GM13976 (cell line): ENCODE measurements around the gene AFG1L.
"Not testable (repeated sequence)": the region's sequence is repeated elsewhere in the genome, so short reads cannot be mapped to it uniquely, and the experiment has no call there.

Source experiments
- DNase-seq: peaks from one replicate; pipeline ENCODE4 v3.0.0; 2012; ENCODE audit warnings: low spot score
- in situ Hi-C: fragments of 300-500 bp; cut with MboI; formaldehyde crosslinking; loops from one replicate; pipeline ENCODE4 v1.12.0; 2022; ENCODE audit warnings: low sequenced_read_pairs, mixed read lengths, inconsistent platforms; ENCODE audit not compliant: unreplicated experiment
- TF ChIP-seq, protein P1 (sequence below): IDR thresholded peaks from 2 replicates; pipeline ENCODE4 v1.5.1; 2012; ENCODE audit warnings: borderline replicate concordance, mild to moderate bottlenecking; ENCODE audit not compliant: insufficient read depth; ENCODE audit errors: extremely low read depth, missing control alignments, control extremely low read depth

Gene AFG1L

DNA sequence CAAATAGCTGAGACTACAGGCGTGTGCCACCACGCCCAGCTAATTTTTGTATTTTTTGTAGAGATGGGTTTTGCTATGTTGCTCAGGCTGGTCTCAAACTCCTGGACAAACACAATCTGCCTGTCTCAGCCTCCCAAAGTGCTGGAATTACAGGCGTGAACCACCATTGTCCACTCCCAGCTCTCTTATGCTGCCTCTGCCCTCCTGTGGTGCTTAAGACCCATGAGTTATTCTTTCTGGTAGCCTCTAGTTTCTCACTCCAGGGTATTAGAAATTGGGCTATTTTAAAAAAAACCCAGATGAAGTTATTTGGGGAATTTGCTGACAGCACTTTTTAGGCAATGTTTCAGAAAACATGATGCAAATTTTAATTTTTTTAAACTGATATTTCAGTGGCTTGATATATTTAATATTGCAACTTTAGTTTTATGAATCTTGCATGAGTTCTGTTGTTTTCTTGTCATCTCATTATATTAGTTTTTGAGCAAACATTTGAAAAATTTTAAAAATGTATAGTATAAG is 151.8 kb downstream of the AFG1L start:
- TF ChIP-seq, protein P1, sequence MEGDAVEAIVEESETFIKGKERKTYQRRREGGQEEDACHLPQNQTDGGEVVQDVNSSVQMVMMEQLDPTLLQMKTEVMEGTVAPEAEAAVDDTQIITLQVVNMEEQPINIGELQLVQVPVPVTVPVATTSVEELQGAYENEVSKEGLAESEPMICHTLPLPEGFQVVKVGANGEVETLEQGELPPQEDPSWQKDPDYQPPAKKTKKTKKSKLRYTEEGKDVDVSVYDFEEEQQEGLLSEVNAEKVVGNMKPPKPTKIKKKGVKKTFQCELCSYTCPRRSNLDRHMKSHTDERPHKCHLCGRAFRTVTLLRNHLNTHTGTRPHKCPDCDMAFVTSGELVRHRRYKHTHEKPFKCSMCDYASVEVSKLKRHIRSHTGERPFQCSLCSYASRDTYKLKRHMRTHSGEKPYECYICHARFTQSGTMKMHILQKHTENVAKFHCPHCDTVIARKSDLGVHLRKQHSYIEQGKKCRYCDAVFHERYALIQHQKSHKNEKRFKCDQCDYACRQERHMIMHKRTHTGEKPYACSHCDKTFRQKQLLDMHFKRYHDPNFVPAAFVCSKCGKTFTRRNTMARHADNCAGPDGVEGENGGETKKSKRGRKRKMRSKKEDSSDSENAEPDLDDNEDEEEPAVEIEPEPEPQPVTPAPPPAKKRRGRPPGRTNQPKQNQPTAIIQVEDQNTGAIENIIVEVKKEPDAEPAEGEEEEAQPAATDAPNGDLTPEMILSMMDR = no peak
- no peak for DNase-seq
- in situ Hi-C loops = no loop called here

DNA sequence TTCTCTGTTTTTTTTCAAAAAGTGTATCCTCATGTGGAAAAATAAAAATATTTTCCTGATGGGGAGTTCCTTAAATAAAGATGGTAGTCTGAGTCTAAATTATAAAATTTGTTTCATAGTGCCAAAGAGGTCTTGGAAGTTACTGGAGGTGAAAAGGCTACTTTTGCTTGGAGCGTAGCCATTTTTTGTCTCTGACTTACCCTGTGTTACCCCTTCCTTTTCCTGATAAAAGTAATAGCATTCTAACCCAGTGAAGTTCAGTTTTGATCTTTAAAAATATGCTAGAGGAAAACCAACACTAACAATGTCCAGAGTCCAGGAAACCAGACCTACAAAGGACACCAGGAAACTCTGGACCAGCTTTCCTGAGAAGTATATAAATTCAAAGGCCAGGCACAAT is 153.6 kb downstream of the AFG1L start:
- DNase-seq = no peak
- in situ Hi-C loops = no loop called here
- TF ChIP-seq, protein P1 = no peak

DNA sequence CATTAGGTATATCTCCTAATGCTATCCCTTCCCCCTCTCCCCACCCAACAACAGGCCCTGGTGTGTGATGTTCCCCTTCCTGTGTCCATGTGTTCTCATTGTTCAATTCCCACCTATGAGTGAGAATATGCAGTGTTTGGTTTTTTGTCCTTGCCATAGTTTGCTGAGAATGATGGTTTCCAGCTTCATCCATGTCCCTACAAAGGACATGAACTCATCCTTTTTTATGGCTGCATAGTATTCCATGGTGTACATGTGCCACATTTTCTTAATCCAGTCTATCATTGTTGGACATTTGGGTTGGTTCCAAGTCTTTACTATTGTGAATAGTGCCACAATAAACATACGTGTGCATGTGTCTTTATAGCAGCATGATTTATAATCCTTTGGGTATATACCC is 154.9 kb downstream of the AFG1L start:
- DNase-seq, in situ Hi-C loops: not testable (repeated sequence)

DNA sequence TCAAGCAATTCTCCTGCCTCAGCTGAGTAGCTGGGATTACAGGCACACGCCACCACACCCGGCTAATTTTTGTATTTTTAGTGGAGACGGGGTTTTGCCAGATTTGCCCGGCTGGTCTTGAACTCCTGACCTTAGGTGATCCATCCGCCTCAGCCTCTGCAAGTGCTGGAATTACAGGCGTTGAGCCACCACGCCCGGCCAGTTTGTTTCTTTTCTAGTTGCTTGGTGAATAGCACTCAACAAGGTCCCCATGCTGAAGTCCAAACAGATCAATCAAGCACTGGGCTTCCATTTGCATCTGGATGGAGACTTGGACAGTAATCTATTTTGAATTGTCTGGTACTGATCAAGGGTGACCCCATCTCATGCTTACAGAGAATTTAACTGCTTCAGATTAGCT is 157.0 kb downstream of the AFG1L start:
- TF ChIP-seq, protein P1 = no peak
- in situ Hi-C loops = no loop called here
- DNase-seq = no peak

DNA sequence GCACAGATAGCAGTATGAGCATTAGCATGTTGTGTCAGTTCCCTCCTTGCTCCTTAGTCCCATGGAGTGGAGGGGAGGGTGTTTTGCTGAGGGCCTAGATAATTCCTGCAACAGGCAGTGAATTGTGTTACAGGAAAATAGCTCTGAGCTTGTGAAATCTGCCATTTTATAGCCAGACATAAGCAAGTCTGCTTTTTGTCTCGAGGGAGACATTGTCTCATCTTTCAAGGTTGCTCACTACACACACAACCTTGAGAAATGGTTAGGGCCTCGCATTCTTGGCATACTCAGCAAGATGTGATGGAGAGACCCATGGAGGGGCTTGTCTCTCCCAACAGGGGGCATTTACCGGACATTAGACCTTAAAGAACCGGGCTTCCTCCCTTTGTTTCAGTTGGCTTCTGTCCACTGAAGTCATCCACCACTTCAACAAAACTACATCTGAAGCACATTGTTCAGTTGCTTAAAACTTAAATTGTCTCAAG is 157.9 kb downstream of the AFG1L start:
- in situ Hi-C loops = no loop called here

DNA sequence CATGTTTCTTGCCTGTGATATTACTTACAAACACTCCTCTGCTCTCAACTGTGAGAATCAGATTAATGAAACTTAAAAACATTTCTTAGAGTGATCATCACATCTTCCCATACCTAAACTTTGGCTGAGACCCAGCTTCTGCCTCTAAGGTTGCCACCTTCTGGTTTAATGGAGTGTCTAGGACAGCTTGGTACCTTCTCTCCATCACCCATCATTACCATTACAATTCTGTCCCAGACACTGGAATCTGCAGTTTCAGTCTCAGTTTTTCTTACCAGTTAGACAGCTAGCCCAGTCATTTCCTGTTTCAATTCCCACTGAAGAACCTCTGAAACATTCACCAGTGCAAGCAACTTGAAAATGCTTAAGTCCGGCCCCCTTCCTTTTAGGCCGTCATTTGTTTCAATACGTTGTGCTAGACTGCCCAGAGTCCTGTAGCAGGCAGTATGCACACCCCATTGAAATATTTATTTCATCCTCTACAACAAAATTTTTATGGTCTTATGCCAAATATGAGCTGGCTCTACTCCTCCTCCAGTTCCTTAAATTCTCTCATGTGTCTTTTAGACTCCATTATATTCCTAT is 158.8 kb downstream of the AFG1L start:
- DNase-seq = no peak
- TF ChIP-seq, protein P1 = no peak
- in situ Hi-C loops = no loop called here

More for the DNA sequence above, 157.9 kb downstream of the AFG1L start:
- DNase-seq = no peak
- TF ChIP-seq, protein P1 = no peak

DNA sequence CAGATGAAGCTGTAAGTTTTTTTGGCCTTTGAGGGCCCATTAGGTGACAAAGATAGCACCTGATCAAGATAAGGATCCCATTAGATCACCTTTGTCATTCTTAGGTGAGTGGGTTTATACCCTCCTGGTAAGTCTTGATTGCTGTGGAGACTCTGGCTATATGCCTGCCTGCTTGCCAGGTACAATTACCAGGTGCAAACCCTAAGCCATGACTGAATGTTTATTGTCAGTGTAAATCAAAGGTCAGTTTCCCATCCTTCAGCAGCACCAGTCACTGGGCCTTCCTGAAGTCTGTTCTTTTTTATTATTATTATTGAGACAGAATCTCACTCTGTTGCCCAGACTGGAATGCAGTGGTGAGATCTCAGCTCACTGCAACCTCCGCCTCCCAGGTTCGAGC is 159.5 kb downstream of the AFG1L start:
- TF ChIP-seq, protein P1 = no peak
- in situ Hi-C loops = no loop called here

More for the DNA sequence above, 159.5 kb downstream of the AFG1L start:
- no peak for DNase-seq
